Effector memory CD4-positive, alpha-beta T cell (primary cell): ENCODE results near the gene ZNF740.

ENCODE experiments used
- DNase-seq, 3 donors: peaks; one replicate each; pipeline ENCODE4 v3.0.0-alpha.2; 2020
- H3K27ac ChIP-seq: 2 replicates; pipeline ENCODE4 v1.7.0; 2013; ENCODE audit warnings: mild to moderate bottlenecking, low read length, moderate library complexity; ENCODE audit not compliant: insufficient read depth, poor library complexity, severe bottlenecking
- H3K27me3 ChIP-seq: replicated peaks from 2 replicates; pipeline ENCODE4 v1.7.0; 2013; ENCODE audit warnings: mild to moderate bottlenecking, low read length; ENCODE audit not compliant: insufficient read depth, control insufficient read depth, poor library complexity, severe bottlenecking
- H3K36me3 ChIP-seq: 2 replicates; pipeline ENCODE4 v1.7.0; 2013; ENCODE audit warnings: mild to moderate bottlenecking, low read length, moderate library complexity; ENCODE audit not compliant: control insufficient read depth, insufficient read depth
- H3K4me1 ChIP-seq: 2 replicates; pipeline ENCODE4 v1.7.0; 2013; ENCODE audit warnings: low read length, mild to moderate bottlenecking; ENCODE audit not compliant: control insufficient read depth, insufficient read depth, poor library complexity, severe bottlenecking
- H3K4me3 ChIP-seq: 2 replicates; pipeline ENCODE4 v1.7.0; 2013; ENCODE audit warnings: low read length, low read depth, mild to moderate bottlenecking; ENCODE audit not compliant: insufficient read depth, poor library complexity, severe bottlenecking
- H3K9me3 ChIP-seq: 2 replicates; pipeline ENCODE4 v1.7.0; 2013; ENCODE audit warnings: mild to moderate bottlenecking, low read length, moderate library complexity; ENCODE audit not compliant: control insufficient read depth

ZNF740 gene

GRCh38 chr12:53219292-53219955, 38.9 kb downstream of the ZNF740 start:
- peak in 1 of 3 donors; percentile 26 for DNase-seq
- Histone ChIP-seq H3K36me3 (peaks cover 12% of the 10 kb centered on the region), H3K4me1 (peaks cover 62% of the 10 kb centered on the region), H3K4me3 (peak overlapping the region; percentile 78), H3K27me3 (no peaks in the 10 kb centered on the region), H3K27ac (peak overlapping the region; percentile 87), H3K9me3 (no peaks in the 10 kb centered on the region)

- Histone ChIP-seq H3K4me3 (peak overlapping the region; percentile 78), H3K36me3 (peaks cover 5% of the 10 kb centered on the region), H3K27ac (peak overlapping the region; percentile 87), H3K27me3 (no peaks in the 10 kb centered on the region), H3K9me3 (no peaks in the 10 kb centered on the region), H3K4me1 (peaks cover 64% of the 10 kb centered on the region)
- peak; percentile 55 to 65 (median 59) for DNase-seq
Observed at GRCh38 chr12:53219956-53220693, 39.6 kb downstream of the ZNF740 start.

- H3K4me3 ChIP-seq, result peak overlapping the region; percentile 78
- H3K36me3 ChIP-seq, result no peaks in the 10 kb centered on the region
- H3K9me3 ChIP-seq, result no peaks in the 10 kb centered on the region
- DNase-seq, result peak; percentile 69 to 75 (median 74)
- H3K27ac ChIP-seq, result peak overlapping the region; percentile 87
- H3K4me1 ChIP-seq, result peaks cover 66% of the 10 kb centered on the region
- H3K27me3 ChIP-seq, result no peaks in the 10 kb centered on the region
Observed at GRCh38 chr12:53220694-53221202, 40.2 kb downstream of the ZNF740 start.

GRCh38 chr12:53221203-53222080, 40.9 kb downstream of the ZNF740 start:
- Histone ChIP-seq H3K36me3 (no peaks in the 10 kb centered on the region), H3K27ac (peak overlapping the region; percentile 87), H3K9me3 (no peaks in the 10 kb centered on the region), H3K4me1 (peaks cover 63% of the 10 kb centered on the region), H3K4me3 (peak overlapping the region; percentile 65), H3K27me3 (no peaks in the 10 kb centered on the region)
- peak; percentile 31 to 51 (median 33) for DNase-seq

GRCh38 chr12:53222170-53222721, 41.7 kb downstream of the ZNF740 start:
- peak overlapping the region; percentile 87 for H3K27ac ChIP-seq
- H3K4me1 ChIP-seq, result peaks cover 58% of the 10 kb centered on the region
- peak overlapping the region; percentile 65 for H3K4me3 ChIP-seq
- no peaks in the 10 kb centered on the region for H3K9me3 ChIP-seq
- H3K36me3 ChIP-seq, result peaks cover 3% of the 10 kb centered on the region
- no peak for DNase-seq
- no peaks in the 10 kb centered on the region for H3K27me3 ChIP-seq

- Histone ChIP-seq H3K4me3 (peak overlapping the region; percentile 11), H3K36me3 (peaks cover 3% of the 10 kb centered on the region), H3K27me3 (no peaks in the 10 kb centered on the region), H3K9me3 (no peaks in the 10 kb centered on the region), H3K27ac (peak overlapping the region; percentile 87), H3K4me1 (peaks cover 56% of the 10 kb centered on the region)
- no peak for DNase-seq
Observed at GRCh38 chr12:53222806-53223261, 42.3 kb downstream of the ZNF740 start.

- H3K27me3 ChIP-seq, result no peaks in the 10 kb centered on the region
- H3K27ac ChIP-seq, result peak overlapping the region; percentile 87
- H3K9me3 ChIP-seq, result no peaks in the 10 kb centered on the region
- peak in 2 of 3 donors; percentile 45 to 47 for DNase-seq
- peak overlapping the region; percentile 13 for H3K4me3 ChIP-seq
- H3K4me1 ChIP-seq, result peaks cover 50% of the 10 kb centered on the region
- H3K36me3 ChIP-seq, result peaks cover 3% of the 10 kb centered on the region
Observed at GRCh38 chr12:53223389-53224060, 43.0 kb downstream of the ZNF740 start.

GRCh38 chr12:53224061-53224896, 43.8 kb downstream of the ZNF740 start:
- Histone ChIP-seq H3K4me1 (peaks cover 50% of the 10 kb centered on the region), H3K27me3 (no peaks in the 10 kb centered on the region), H3K4me3 (no peak overlapping the region), H3K27ac (peak overlapping the region; percentile 87), H3K36me3 (peaks cover 3% of the 10 kb centered on the region), H3K9me3 (no peaks in the 10 kb centered on the region)
- DNase-seq, result no peak
